GM21528 (cell line): ENCODE data around the gene FBXW8.

Experiments used
- ATAC-seq: cut with Tn5 transposase; IDR thresholded peaks from one replicate; pipeline ENCODE4 v1.9.1; 2021; ENCODE audit warnings: mild to moderate bottlenecking, moderate library complexity; ENCODE audit not compliant: unreplicated experiment, low FRiP score

FBXW8 gene

DNA sequence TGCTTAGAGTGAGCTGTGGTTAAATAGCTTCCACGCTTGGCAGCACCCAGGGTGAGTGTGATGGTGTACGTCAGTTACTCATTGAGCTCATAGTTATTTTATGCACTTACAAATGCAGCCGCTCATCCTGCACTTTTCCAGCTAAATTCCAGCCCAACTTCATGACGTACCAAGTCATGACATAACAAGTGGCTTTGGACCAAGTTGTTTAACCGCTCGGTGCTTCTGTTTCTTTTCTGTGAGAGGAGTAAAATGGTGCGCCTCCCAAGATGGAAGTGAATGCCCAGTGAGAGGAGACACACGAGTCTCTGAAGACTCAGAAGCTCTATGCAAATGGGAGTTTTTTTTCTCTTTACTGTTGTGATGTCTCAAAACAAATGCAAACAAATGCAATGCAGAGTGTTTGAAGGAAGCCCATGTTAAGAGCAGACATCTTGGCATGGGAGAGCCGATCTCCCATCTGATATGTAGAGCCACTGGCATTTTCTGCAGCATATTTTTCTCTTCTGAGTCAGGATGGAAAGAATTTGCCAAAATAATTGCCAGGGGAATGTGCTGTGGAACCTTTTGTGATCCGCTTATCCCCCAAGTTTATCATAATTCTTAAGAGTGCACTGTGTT is 72.2 kb downstream of the FBXW8 start:
- ATAC-seq = no peak

DNA sequence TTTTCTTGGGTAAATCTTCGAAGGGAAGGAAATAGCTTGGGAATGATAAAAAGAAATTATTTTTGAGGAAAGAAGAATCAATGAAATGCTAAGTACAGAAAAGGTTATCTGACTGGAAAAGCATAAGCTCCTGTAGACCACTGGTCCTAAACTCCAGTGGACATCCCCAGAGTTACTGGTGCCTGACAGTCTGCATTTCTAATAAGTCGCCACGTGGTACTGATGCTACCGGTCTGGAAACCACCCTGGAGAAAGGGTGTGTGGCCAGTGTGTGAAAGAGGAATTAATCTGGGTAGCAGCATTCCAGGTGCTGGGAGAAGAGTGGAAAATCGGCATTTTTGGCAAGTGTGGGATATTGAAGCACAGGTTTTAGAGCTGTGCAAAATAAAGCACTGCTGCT is 73.3 kb downstream of the FBXW8 start:
- no peak for ATAC-seq

DNA sequence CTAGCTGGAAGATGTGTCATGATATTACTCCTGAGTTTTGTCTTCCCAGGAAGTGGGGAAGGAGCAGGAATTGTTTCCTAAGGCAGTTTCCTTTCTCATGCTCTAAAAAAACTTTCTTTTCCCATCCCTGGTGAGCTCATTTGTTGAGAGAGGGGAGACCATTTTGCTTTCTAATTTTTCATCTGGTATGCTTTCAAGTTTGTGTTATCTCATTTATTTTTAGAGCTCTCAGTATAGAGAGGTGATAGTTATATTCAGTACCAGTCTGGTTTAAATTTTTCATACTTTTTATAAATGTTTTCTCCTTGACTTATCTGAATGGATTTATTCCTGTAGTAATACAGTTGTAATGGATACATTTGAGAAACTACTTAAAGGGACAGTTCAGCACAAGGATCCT is 79.6 kb downstream of the FBXW8 start:
- no peak for ATAC-seq

DNA sequence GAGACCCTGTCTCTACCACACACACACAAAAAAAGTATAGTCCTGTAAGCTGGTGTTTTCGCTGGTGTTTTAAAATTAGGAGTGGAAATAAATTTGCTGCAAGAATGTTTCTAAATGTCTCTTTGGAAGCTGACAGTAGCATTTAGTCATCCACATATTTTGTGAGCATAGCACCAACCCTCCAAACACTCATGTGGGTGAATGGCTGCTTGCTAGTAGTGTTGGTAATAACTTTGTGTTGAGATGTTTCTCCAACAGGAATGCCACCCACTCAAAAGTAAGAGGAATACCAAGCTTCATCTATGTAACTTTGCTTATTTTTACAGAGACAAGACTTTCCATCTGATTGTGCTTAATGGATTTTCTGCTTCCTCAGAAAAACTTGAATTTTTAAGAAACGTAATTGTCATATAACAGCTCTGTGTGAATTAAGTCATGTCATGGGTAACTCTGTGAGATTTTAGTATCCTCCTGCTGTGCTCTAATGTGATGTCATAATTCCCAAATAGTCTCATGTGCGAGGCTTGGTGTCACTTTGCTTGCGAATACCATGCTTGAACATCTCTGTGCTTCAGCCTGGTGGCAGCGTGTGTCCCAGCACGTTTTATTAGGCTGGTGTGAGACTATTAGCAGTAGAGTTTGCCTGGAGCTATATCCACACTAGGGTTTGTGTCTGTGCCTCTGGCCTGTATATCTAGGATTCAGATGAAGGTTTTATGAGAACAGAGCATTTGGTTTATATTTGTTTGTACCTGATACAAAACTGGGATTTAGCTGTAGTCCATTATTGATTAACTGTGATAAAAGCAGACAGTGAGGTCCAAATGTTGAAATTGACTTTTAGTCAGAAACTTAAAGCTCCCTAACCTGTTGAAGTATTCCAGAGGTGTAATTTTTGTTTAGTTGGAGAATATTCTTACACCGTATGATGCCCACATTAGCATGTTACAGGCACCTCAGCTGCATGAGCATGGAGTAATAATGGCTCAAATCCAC is 80.5 kb downstream of the FBXW8 start:
- ATAC-seq = no peak

DNA sequence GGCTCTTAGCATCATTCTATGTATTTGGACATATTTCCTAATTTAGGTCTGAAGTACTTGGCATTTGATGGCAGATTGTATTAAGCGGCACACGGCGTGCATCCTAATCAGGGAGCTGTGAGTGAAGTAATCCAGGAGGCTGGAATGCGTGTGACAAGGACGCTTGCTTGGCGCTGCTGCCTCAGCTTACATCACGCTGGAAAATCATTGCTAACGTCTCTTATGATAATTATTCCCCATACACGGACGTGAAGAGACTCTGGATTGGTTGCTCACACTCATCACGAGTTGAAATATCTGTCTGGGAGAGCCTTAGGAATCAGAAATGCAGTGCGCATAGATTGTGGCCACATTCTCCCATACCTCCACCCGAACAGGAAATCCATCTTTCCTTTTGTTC is 85.3 kb downstream of the FBXW8 start:
- no peak for ATAC-seq

DNA sequence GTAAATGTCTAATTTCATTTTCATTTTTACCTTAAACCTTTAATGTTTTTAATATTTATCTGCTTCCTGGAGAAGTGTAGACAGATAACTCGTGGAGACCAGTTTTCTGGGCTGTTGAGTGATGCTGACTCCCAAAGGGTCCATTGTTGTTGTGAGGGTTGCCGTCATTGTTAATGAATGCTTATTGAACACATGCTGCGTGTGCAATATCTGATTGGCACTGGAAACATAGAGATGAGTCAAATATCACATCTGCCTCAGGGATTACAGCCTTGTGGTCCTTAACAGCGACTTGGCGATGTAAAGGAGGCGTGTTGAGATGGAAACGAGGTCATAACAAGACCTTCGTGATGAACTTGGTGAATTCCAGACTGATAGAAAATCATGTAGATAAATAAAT is 85.9 kb downstream of the FBXW8 start:
- ATAC-seq = no peak

DNA sequence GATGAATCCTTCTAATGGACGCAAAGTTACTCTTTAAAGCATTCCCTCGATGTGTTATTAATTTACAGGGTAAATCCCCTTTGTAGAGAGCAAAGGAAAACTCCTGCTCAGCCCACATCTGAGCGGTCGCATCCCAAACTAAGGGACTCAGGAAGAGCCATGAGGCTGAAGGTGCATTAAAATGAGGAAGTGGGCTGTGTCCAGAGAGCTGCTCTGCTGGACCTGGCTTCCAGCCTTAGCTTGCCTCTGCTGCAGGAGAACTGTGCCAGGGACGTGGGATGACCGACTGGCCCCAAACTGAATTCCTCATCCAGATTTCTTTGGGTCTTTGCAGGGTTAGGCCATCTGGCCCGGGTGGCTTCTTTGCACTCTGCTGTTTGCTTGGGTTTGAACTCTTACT is 88.3 kb downstream of the FBXW8 start:
- ATAC-seq = no peak

DNA sequence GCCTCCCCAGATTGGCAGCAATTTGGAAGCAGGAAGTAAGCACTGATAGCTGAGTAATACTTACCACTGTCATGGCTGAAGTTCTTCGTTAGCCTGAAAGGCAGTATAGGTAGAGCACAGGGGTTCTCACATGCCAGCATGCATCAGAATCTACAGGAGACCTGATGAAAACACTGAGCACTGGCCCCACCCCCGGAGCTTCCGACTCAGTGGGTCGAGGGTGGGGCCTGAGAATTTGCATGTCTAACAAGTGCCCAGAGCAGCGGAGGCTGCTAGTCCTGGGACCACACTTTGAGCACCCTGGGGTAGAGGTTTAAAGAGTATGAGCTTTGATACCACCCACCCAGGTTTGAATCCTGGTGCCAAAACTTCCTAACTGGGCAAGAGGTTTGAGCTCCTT is 89.6 kb downstream of the FBXW8 start:
- ATAC-seq = no peak

DNA sequence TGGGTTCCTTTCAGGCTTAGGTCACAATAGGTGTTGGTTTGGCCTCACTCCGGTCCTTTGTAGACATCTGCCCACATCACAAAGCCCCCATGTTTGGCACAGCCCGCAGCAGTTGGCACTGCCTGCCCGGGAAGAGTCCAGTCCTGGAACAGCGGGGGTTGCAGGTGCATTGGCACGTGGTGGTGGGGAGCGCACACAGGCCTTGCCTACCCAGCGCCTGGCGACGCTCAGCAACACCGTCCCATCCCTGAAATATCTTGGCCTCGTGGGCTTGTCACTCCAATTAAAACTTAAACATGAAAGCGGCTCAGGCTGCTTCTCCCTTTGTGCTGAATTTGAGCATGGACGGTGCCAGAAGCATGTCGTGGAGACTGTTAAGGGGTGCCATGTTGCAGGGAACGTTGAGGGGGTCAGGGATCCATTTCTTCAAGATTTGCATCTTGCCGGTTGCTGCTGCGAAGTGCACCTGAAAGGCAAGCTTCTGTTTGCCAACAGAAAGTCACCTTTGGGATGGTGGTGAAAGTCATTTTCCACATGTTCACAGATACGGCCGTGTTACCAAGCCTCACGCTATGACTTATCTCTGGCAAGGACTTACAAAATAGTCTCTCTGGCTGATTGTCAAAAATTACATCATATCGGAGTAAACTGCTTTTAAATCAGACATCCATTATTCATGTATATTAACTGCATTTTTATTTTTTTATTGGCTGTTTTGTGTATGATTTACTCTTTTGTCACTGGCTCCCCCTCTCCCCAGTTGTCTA is 91.5 kb downstream of the FBXW8 start:
- no peak for ATAC-seq

DNA sequence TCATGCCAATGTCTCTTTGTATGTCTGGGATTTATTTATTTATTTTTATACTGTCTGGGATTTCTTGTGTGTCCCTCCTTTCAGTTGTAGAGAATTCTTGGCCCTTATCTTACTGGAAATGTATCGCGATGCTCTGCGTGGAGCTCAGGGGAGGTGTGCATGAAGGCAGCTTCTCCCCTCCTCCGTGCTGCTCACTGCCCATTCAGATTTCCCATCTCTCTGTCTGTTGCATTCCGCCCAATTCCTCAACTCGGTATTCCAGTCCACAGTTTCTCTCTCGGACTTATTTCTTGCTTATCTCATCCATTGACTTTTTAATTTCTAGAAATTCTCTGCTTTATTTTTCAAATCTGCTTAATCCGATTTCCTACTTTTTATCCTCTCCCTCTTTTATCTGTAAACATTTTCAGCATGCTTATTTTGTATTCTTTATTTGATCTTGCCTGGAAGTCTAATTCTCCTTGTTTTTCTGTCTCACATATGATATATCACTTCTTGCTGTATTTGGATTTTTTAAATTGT is 93.2 kb downstream of the FBXW8 start:
- ATAC-seq = no peak

DNA sequence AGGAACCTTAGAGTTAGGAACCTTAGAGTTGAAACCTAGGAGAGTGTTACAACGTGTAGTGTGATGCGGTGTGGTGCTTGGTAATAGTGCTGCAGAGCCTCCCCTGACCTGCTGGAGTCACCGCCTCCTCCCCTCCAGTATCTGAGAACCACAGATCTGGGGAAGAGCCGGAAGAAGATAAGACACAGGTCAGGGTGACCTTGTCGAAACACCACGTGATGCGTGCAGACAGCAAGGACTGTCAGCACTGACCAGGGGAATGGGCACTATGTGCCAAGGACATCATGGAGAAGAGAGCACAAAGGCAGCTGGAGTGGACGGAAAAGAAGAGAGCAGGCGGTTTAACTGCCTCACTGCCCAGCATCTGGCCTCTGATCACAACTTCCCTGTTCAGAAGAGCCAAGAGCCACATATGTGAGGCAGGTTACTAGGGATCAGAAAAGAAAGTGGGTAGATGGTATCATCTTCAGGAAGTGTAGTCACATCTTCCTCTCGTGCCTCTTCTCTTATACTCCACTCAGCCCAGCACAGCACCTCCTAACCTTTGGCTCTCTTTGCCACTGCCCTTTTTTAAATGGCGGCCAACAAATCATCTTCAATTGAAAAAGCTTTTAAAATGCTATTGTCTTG is 94.8 kb downstream of the FBXW8 start:
- no peak for ATAC-seq

DNA sequence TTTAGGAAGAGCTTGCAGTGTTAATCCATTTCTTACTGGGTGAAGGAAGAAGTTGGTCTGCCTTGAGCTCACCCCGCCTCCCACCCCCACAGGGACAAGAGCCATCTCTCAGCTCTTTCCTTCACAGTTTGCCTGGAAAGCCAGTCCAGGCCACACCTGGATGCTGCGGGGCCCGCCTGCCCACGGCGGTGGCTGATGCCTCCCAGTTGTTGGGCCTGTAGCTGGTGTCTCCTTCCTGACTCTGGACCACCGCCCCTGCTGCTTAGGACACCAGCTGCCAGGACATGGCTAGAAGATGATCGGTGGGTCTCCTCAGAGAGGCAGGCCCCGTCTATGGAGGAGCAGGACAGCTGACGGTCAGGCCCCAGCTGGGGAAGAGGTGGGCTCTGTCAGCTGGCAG is 95.6 kb downstream of the FBXW8 start:
- ATAC-seq = no peak

DNA sequence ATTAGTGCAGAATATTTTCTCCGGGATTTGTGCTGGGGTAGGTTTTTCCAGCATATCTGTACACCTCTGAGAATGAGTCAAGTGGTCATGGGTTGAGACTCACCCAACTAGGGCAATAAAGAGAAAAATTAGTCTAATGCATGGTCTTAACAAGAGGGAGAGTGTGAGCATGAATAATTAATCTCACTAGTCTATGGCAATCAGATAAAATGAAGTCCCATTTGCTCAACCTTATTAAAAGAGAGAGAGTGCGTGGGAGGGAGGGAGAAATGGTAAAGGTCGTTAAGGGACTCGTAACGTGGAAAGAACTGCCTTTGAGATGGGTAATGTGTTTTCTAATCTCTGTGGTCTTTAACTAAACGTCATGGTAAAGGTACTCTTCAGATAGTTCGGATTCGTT is 96.8 kb downstream of the FBXW8 start:
- ATAC-seq = no peak

DNA sequence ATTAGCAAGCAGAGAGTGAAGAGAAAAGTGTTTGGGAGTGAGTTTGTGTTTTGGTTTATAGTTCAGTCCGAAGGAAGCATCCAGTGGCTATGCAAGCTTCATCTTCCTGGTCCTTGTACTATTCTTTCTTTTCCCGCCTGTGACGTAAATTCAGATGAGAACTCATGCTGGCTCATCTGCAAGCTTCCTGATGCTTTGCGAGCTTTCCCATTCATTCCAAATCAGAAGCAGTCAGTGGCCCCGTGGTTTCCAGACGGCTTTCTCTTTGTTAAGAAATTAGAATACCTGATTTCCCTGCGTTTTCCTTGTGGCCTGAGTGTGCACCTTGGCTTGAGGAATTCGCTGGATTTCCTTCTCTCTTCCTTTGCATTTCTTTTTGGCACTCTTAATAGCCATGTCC is 99.0 kb downstream of the FBXW8 start:
- ATAC-seq = no peak

DNA sequence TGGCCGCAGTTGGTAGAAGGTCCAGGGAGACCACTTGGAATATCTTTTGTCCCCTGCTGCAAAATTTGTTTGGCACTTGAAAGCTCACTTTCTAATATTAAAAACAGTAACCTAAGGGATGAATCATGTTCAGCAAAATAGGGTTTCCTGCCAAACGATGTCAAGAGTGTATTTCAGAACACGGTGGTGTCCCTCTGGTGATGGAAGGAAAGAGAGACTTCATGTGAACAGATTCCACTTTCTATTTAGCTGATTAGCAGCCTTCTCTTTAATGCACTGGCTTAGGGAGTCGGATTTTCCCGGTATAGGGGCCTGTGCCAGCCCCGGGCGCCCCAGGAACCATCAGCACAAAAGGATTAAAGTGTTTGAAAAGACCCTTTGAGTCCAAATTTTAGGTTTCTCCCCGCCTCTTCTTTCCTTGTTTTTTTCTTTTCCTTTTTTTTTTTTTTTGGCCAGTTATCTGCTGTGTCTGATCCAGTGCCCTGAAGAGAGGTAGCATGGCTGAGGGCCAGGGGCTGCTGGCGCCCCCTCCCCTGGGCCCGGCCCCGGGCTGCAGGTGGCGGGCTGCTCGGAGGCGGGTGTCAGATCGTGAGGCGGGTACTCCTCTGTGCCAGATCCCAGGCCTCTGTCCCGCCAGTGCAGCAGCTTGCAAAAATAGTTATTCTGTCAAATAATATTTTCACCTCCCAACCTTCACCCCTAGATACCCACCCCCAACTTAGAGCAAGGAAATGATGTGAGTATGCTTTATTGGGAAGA is 100.1 kb downstream of the FBXW8 start:
- ATAC-seq = no peak

DNA sequence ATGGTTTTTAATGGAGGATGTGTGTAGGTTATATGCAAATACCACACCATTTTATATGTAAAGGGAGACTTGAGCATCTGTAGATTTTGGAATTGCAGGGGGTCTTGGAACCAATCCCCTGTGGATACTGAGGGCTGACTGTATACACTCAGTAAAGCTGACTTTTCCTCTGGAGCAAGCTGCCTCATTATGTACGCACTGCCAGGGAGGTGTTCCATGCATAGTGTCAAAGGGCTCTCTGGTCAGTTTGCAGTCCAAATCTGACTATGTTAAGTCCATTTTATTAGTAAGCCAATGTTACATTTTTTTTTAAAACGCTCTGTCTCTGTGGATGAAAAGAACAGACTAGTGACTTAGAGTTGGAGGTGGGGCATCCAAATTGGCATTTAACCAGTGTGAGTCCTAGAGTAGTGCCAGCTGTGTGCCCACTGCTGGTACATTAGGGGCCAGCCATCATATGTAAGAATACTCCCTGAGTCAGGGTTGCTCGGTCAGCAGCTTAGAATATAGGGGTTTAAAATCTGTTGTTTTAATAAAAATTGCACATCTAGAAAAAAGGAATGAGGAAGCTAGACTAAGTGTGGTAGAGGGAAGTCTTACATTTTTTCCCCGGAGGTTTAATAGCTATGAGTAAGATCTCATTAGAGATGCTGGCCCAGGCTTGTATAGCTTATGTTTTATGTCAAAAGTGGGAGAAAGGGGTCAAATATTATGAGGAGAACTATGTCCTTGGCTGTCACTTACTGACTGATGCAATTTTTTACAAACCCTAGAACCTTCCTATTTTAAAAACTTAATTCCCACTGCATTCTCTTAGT is 101.4 kb downstream of the FBXW8 start:
- no peak for ATAC-seq

DNA sequence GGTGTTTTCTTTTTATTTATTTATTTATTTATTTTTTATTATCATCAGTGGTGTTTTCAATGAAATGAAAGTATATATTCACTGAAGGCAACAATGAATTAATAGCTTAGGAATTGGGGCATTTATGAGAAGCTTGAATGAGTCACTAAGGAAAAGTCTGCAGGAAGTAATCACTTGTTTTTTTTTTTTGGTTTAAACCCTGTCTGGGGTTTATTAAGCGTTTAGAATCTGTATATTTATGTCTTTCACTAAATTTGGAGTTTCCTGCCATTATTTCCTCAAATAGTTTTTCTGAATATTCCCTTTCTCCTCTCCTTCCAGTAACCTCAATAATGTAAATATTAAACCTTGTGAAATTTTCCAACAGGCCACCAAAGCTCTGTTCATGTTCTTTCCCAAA is 103.0 kb downstream of the FBXW8 start:
- no peak for ATAC-seq

DNA sequence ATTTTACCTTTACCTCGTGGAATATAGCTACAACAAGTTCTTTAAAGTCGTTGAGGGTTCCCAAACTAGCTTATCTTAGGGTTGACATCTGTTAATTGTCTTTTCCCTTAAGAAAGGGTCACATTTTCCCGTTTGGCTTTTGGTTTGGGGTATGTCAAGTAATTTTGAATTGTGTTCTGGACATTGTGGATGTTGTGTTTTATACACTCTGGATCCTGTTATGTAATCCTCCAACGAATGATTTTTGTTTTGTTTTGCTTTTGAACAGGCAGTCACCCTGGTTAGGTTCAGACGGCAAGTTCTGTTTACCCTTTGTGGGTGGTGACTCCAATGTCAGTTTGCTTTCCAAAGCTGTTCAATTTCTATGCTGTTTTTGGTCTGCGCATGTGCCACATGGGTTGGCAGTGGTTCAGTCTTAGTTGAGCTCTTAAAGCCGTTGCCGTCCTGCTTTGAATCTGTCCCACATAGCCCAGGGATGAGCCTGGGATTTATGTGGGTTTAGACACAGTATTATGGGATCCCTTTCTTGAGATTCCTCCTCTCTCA is 103.7 kb downstream of the FBXW8 start:
- ATAC-seq = no peak

DNA sequence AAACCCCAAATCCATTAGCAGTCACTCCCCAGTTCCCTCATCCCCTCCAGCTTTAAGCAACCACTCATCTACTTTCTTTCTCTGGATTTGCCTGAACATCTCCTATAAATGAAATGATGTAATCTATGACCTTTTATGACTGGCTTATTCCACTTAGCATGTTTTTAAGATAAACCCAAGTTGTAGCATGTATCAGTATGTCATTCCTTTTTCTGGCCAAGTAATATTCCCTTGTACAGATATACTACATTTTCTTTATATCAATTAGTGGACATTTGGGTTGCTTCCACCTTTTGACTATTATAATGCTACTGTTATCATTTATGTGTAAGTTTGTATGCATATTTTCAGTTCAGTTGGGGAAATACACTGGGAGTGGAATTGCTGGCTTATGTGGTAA is 105.1 kb downstream of the FBXW8 start:
- no peak for ATAC-seq
